ENCODE data around the gene DOK3.

The DOK3 gene

DNA sequence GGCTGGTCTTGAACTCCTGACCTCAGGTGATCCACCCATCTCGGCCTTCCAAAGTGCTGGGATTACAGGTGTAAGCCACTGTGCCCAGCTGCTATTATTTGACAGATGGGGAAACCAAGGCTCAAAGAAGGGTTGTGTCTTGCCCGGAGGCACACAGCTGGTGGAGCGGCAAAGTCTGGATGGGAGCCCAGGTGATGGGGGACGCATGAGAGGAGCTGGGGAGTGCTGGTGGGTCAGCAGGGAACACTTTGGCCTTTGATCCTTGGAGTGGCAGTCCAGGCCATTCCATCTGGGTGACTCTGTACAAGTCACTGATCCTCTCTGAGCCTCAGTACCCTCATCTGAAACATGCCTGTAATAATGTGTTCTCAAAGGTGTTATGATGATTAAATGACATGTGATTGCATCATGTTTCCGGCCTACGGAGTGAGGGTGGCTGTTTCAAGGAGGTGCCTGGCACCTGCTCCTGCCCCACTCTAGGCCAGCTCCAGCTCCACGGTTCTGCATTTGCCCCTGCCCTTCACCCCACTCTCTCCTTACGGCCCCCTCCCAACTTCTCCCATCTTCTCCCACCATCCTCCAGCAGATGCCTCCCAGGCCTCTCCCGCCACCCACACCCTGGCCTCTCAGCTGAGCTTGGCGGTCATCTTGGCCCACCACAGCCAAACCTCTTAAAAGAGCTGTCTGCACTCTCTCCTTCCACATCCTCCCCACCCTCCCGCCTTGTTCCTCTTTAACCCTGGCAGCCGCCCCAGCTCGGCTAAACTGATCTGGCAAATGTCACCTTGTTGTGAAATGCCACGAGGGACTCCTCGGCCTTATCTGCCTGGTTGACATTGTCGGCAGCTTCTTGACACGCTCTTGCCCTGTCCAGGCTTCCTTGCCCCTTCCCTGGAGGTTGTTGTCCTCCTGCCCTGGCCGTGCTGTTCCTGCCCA, 30.6 kb downstream of the DOK3 start:
- peak; percentile 95 for DNase-seq

DNA sequence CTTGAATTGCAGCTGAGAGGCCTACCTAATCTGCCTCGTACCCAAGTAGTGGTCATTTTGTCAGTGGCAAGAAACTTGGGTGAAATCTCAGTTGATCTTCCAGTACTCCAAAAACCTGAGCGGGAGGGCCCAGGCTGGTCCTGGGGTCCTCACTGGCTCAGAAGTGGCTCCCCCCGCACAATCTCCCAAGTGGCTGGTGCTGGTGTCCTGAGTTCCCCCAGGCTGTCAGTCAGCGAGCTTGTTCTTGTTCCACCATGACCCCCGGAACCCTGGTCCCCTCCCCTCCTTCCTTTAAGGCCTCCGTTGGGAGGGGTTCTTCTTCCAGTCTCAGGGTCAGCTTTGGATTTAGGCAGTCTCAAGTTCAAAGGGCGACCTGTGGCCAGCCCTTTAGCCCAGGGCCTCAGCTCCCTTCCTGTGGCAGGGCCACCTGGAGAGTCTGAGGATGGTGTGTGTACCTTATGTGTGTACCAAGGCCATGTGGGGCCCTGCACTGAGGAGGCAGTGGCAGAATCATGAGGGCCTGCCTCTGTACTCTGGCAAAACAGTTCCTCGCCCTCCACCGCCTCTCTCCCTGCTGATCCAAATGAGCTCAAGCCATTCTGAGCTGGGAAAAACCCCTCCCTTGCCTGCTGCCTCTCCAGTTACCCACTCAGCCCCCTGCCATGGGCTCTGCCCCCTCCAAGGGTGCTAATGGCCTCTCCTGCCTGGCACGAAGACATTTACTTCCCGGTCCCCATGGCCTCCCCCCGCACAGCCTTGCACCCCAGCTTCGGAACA, 31.7 kb downstream of the DOK3 start:
- DNase-seq, result no peak

DNA sequence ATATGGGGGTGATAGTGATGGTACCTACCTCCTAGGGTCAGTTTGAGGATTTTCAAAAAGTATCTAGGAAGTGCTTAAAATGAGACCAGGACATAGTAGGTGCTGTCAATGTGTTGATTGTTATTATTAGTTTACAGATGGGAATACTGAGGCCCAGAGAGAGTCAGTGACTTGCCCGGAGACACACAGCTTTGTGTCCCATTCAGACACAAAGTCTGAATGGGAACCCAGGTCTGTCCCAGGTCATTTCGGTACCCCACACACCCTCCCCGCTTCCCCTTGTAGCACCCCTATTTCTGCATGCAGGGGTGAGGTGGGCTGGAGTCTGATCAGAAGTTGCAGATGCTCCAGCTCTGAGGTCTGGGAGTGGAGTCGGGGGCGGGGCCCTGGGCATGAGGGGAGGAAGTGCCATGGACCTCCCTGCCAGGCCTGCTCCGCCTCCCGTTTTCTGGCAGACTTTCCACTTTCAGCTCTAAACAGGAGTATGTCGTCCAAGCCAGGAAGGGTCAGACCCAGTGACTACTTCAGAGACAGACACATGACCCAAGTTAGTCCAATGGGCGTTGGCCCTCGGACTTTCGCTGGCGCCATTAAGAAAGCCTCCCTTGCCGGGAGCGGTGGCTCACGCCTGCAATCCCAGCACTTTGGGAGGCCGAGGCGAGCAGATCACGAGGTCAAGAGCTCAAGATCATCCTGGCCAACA, 32.9 kb downstream of the DOK3 start:
- DNase-seq, result no peak

DNA sequence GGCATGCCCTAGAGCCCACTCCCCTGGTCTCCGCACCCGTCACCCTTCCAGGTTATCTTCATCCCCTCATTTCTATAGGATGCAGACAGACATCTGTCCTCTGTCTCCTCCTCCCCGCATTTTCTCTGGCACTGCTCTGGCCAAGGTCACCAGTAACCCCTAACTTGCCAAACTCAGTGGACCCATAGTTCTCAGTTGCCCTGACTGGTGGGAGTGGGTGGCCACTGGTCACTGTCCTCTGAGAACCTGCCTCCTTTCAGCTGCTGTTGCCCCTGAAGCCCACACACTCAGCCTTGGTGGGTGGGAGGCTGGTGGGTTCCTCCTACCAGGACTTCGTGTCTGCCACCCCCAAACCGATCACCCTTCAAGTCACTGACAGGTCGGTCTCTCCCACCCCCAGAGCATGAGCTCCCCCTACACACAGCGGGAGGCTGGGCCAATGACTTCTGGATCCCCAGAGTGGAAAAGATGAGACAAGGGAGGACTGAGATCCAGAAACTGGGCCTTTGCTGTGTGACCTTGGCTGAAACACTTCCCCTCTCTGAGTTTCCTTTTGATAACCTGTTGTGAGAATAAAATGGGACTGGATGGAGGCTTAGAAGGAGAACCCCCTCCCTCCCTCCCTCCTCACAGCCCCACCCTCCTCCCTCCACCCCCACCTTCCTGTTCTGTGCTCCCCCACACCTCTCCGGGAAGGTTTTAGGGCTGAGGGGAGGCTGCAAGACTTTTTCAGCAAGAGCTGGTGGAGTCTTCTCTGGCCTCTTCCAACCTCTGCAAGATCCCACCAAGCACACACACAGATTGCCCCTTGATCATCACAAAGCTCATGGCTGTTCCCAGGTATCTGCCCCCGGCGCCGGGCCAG, 33.8 kb downstream of the DOK3 start:
- DNase-seq, result no peak

DNA sequence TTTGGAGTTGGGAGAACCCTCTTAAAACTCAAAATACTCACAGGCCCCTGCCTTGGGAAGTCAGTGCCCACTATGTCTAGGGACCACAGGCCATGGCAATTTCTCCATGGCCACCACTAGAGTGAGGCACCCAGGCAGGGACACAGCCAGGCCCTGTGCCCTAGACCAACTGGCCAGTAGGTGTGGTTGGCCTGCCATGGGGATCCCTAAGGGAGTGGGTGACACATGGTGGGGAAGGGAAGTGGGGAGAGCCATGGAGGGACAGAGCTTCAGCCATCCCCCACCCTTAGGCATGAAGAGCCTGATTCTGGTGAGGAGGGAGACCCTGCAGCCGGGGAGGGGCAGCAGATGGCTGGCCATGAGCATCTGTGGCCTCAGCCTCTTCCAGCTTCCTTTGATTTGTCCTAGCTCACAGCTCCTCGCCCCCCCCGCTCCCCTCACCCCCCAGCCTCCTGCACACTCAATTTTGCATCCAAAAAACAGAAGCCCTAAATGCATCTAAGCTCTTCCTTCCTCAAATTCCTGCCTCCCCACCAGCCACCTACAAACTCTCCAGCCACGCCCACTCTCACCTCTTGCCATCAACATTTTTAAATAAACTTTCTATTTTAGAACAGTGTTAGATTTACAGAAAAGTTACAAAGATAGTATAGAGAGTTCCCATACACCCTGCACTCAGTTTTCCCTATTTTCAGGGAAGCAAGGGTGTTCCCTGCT, 34.6 kb downstream of the DOK3 start:
- DNase-seq, result no peak

DNA sequence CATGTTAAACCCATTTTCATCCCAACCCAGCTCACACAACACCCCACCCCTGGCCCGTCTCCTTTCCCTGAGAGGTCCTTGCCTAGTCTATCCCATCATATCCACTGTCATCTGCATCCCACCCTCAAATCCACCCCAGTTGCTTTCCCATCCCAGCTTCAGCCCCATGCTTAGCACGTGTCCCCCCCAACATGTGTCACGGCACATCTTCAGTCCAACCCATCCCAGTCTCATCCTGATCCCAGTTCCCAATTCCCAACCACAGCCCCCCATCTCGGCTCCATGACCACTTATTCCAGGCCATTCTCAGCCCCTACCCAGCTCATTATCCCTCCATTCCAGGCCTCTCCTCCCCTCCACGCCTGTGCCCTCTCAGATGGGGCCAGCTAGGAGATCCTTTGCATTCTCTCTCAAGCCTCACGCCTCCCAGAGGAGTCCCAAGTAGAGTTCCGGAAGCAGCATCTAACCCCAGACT, 35.6 kb downstream of the DOK3 start:
- no peak for DNase-seq

DNA sequence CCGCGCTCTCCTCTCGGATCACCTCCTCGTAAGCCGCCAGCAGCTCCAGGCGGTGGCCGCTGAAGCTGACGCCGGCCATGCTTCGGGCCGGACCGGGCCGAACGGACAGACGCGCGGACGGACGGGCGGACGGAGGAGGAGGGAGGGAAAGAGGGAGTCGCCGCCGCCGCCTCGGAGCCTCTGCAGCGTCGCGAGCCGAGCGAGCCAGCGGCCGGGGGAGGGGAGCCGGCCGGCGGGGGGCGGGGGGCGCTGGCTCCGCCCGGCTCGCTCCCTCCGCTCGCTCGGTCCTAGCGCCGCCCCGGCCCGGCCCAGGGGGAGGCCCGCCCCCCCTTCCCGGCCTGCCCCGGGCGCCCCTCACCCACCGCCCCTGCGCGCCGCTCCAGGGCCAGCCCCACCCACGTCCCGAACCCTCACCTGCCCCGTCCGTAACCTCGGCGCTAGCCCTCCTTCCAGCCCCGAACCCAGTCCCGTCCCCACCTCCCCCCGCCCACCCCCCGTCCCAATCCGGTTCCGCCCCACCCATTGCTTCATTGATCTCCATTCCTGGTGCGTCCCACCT, 36.1 kb downstream of the DOK3 start, which contains the start of gene DBN1:
TSS of gene DBN1 (minus strand) at position 192 of the 559 bp plus-strand sequence. CDS start at position 79, 113 bp downstream.
- peak; percentile 73 for DNase-seq

DNA sequence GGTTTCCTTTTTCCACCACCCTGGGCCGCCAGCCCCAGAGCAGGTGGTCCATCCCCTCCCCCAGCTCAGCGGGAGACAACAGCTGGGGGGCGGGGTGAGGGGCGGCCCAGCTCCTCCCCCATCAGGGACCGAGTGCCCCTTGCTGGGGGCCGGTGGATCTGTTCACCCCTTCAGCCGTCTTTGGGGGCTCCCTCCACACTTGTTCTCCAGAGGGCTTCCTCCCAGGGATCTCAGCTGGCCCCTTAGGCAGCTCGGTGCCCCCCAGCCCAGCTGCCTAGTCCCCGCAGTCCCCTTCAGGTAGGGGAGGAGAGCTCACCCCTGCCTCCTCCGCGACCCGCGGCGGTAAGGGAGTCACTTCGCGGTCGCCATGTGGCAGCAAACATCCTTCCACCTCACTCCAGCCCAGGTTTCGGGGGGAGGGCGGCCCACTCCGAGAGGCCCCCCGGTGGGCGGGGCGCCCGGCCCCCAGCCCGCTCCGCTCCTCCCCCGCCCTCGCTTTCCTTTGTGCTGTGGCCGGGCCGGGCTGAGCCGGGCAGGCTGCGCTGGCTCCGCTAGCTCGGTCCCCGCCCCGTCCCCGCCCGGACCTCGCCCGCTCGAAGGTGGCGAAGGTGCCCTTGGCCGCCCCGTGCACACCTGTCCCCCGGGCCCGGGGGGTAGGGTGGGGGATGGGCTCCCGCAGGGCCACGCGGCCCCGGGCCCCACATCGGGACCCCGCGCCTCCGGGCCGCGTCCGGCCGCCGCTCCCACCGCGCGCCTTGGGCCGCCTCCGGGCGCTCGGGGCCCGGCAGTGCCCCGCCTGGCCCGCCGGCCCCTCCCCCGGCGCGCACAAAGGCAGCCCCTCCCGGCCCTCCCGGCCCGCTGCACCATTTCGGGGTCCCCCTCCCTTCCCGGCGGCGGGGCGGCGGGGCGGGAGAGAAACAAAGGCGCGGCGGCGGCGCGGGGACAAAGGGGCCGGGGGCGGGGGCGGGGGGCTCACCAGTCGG, 36.9 kb downstream of the DOK3 start:
- peak; percentile 47 for DNase-seq

DNA sequence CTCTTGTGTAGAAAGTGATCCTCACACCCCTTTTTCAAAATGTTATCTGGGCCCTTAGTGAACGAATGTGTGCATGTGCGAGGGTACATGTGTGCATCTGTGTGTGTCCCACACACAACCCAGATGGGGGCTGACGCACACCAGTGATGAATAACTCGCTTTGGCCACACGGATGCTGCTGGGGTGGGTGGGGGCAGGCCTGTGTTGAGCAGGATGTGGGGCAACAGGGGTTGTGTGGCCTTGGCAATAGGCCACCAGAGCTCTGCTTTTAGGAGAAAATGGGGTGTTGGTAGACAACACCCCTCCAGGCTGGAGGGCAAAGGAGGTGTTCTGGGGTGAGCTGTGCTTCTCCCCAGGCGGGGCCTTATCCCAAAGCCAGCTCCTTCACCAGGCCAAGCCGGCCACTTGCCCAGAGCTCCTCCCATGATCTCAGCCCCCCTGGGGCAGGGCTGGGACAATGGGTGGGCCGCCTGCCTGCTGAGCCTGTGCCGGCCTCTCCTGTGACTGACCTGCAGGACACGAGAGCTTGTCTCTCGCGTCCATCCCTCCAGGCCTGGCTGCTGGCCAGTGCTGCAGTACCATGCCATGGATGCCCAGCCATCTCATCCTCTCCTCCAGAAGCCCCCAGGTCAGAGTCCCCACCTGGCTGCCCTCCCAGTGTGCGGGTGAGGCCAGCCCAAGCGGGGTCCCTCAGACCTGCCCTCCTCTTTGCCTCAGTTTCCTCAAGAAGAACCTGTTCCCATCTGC, 37.8 kb downstream of the DOK3 start:
- no peak for DNase-seq

DNA sequence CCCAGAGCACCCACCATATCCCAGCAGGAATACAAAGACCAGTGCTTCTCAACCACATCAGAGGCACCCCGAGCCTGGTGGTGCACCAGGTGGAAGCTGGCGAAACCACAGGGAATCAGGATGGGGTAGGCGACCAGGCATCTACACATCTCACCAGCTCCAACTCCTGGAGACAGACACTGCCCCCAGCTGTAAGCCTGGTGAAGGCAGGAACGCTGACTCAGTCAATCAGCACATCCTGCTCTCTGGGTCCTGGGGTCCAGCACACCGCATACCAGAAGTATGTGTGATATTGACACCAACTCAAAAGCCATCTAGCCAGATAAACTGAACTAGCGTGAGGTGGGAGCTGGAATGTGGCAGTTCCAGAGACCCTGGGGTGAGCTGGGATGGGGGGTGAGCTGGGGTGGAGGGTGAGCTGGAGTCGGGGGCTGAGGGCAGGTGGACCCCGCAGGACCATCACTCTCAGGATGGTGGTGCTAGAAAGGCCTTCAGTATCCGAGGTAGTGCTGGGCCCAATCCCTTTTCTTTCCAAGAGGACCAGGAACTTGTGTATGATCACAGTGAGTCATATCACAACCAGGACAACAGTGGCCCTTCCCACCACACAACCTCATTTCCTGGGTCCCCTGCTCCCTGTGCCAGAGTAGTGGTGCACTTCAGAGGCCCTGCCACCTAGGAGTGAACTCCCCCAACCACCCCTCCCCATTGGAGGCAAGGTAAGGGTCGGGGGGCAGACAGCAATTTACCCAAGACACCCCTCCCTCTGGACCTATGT, 38.7 kb downstream of the DOK3 start:
- no peak for DNase-seq

DNA sequence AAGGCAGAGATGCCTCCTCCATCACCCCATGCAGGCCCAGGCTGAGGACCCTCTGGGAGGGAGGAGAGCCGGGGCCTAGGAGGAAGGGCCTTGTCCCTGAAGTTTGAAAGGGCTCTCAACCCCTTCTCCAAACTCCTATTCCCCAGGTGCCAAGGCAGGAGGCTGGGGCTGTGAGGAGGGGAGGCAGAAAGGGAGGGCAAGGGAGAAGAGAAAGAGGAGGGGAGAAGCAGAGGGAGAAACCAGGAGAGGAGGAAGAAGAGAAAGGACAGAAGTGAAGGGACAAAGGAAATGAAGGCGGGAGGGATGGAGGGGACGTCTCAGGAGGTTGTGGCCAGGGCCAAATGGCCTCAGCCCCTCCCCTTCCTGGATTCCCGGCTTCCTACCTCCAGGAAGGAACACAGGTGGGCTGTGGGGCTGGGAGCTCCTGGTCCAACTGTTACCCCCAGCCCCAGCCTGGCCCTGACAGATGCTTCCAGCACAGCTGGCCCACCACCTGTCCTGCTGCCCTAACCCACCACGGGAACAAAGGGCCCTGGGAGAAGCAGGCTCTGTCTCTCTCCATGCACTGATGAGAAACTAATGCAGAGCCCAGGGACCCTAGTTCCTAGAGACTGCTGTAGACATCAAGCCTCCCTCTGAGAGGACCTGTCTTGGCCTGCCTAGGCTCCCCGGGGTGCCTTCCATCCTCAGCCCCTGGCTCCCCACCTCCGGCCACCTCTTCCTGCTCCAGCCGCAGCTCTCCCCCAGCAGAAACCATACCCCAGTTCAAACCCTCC, 39.7 kb downstream of the DOK3 start:
- no peak for DNase-seq

DNA sequence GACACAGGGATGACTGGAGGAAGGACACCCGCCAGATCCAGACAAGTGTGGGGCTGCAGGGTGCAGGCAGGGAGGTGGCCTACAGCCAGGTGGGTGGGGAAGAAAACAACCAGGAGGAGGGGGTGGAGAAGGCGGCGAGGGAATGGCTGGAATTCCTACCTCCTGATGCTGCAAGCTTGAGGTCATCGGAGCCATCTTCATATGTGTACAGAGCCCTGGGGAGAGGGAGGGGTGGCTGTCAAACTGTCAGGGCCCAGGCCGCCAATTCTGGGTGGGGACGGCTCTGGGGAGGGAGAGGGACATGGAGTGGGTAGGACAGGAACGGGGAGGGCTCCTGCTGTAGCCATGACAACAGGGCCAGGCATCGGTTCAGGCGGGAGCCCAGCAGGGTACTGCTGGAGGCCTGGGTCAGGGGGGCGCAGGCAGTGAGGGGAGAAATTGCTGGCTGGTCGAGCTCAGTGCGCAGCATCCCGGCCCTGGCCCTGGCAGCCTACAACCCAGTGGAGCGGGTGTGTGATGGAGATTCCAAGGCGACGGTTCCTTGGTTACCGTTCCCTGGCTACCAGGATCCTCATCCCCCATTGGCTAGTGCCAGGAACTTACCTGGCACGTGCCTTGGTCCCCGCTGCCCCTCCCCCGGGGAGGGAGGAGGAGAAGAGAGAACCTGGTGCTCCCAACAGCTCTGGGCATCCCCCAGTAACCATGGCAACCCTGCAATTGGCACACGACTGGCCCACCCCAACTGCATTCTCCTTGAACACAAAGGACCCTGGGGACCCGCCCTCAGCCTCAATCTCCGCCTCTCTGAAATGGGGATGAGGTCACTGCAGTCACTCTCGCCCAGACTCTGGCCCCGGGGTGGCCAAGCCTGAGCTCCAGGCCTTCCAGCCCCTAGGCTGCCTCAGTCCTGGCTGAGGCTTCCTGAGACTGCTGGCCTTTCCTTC, 40.7 kb downstream of the DOK3 start:
- DNase-seq, result no peak

DNA sequence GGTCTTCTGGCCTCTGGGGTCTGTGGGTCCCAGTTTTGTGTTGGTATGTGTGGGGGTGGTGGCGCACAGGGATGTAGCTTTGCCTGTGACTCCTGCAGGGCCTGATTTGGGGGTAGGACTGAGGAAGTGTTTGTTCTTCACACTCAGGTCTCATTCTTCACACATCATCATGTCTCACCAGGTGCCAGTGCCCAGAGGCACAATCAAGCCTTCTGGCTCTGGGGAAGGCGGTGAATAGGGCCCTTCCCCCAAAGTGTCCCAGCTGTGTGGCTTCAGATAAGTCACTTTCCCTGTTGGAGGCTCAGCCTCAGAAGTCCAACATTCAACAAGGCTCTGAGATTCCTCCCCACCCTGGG, 41.3 kb downstream of the DOK3 start:
- no peak for DNase-seq

DNA sequence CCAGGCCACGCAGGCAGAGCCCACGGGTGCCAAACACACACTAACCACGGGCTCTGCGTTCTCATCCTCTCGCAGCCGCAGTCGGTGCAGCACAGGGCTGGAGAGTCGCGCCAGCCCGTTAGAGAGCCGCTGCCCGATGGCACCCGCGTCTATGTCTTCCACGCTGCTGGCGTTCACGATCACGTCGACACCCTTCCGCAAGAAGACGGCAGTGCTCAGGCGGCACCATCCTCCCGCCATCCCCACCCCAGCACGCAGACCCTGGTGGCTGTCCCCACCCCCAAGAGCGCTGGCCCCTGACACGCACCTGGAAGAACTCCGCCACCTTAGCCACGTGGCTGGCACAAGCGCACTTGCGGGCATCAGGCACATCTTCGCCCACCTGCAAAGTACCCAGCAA, 42.2 kb downstream of the DOK3 start:
- DNase-seq, result no peak

DNA sequence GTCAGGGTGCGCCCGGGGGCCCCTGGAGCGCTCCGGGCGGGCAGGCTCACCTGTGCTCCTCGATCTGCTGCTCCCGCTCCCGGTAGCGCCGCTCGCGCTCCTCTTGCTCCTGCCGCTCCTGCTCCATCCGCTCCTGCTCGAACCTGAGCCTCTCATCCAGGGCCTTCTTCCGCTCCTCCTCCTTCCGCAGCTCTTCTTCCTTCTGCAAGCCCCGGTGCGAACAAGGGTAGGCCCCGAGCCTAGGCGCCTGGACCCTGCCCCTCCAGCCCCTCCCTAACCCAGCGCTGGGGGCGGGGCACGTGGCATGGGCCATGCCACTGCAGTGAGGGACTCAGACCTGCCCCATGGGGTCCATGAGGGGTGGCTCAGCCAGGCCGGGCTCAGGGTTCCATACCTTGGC, 42.8 kb downstream of the DOK3 start:
- no peak for DNase-seq

DNA sequence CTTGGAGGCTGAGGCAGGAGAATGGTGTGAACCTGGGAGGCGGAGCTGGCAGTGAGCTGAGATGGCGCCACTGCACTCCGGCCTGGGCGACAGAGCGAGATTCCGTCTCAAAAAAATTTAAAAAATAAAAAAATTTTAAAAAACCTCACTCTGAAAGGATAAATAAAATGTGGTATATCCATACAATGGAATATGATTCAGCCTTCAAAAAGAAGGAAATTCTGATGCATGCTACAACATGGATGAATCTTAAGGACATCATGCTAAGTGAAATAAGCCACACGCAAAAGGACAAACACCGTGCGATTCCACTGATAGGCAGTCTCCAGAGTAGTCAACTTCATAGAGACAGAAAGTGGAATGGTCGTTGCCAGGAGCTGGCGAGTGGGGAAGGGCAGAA, 44.6 kb downstream of the DOK3 start:
- DNase-seq, result no peak

Measured in OCI-M1 (cell line).